K562 (cell line): ENCODE measurements around the gene CALCOCO2. TPM values are rescaled to one million over a fixed set of nuclear protein-coding genes. Genes with fewer than 3 reads are reported as not detected.

ENCODE experiments used
- ATAC-seq: fragments of 200-7000 bp; cut with Tn5 transposase; 3 replicates; pipeline ENCODE4 v1.9.1; 2020; ENCODE audit warnings: moderate library complexity
- BruUV-seq: library from RNA; stranded (reverse); fragments of 400-500 nt; replicated peaks from 2 replicates; lab custom pipeline; 2021; lab: Mats Ljungman, UMichigan
- CTCF ChIA-PET: fragments of 300-600 bp; formaldehyde crosslinking; extraction: SDS; loops from one replicate; lab custom pipeline; 2021; ENCODE audit warnings: low intra/inter-chr PET ratio; lab: Yijun Ruan, JAX
- POLR2A ChIA-PET: fragments of 300-600, 350-650 bp; sonication (Branson Sonifier 250); formaldehyde crosslinking; extraction: SDS; loops from one replicate; lab custom pipeline; 2021; ENCODE audit warnings: antibody characterized with exemption, inconsistent platforms; lab: Yijun Ruan, JAX
- DNase-seq, 4 experiments: peaks; one replicate each; pipeline versions ENCODE4 v3.0.0 to v3.0.0-alpha.2; 2011 to 2018; ENCODE audit warnings: low spot score in 3 of 4, mixed read lengths in 3 of 4; ENCODE audit errors: extremely low read depth in 1 of 4
- FAIRE-seq: peaks from 2 replicates; lab custom pipeline; 2011; peaks lifted over from hg19 to GRCh38; lab: Jason Lieb, UNC
- H2AFZ ChIP-seq: 2 replicates; pipeline ENCODE4 v1.6.0; 2011; ENCODE audit warnings: low read depth, low read length, control low read depth, inconsistent platforms
- H3K27ac ChIP-seq: fragments of 200-600 bp; 3 replicates; pipeline ENCODE4 v1.8.0; 2011; ENCODE audit warnings: low read depth, mild to moderate bottlenecking, control low read depth, inconsistent platforms, low read length, moderate library complexity, mixed read lengths; ENCODE audit errors: extremely low read depth
- H3K27me3 ChIP-seq, 2 experiments: fragments of 300-600 bp in 1 of 2; 2 replicates in 1 of 2; 3 replicates in 1 of 2; pipeline versions ENCODE4 v1.6.0 to v1.8.0; 2011; ENCODE audit warnings: inconsistent platforms in 2 of 2, low read length in 2 of 2, mild to moderate bottlenecking in 1 of 2, mixed read lengths in 1 of 2, moderate library complexity in 1 of 2; ENCODE audit not compliant: control insufficient read depth in 2 of 2, insufficient read depth in 2 of 2
- H3K36me3 ChIP-seq: fragments of 300-600 bp; 3 replicates; pipeline ENCODE4 v1.8.0; 2011; ENCODE audit warnings: mild to moderate bottlenecking, low read length, inconsistent platforms; ENCODE audit not compliant: control insufficient read depth, insufficient read depth
- H3K4me1 ChIP-seq, 2 experiments: fragments of 200-600 bp in 1 of 2; replicated peaks in 1 of 2; 2 replicates in 1 of 2; 3 replicates in 1 of 2; pipeline versions ENCODE4 v1.5.1 to v1.8.0; 2011; ENCODE audit warnings: inconsistent platforms in 2 of 2, low read length in 2 of 2, mild to moderate bottlenecking in 1 of 2, mixed read lengths in 1 of 2, moderate library complexity in 1 of 2; ENCODE audit not compliant: control insufficient read depth in 2 of 2, insufficient read depth in 2 of 2
- H3K4me2 ChIP-seq: 2 replicates; pipeline ENCODE4 v1.6.1; 2011; ENCODE audit warnings: low read length, control low read depth, inconsistent platforms, mixed read lengths; ENCODE audit not compliant: insufficient read depth
- H3K4me3 ChIP-seq: fragments of 200-600 bp; sonication (generic), shearing (Covaris generic); 2 replicates; pipeline ENCODE4 v1.5.1; 2016; ENCODE audit warnings: control low read depth, inconsistent platforms
- H3K79me2 ChIP-seq: fragments of 200-600 bp; 3 replicates; pipeline ENCODE4 v1.8.0; 2011; ENCODE audit warnings: low read length, inconsistent platforms; ENCODE audit not compliant: control insufficient read depth, insufficient read depth
- H3K9ac ChIP-seq, 2 experiments: 2 replicates each; pipeline versions ENCODE4 v1.6.0 to v1.6.1; 2011; ENCODE audit warnings: low read depth in 2 of 2, low read length in 2 of 2, control low read depth in 1 of 2, inconsistent platforms in 1 of 2, mild to moderate bottlenecking in 1 of 2, mixed read lengths in 1 of 2; ENCODE audit not compliant: insufficient read depth in 1 of 2
- H3K9me1 ChIP-seq: one replicate; pipeline ENCODE4 v1.6.0; 2011; ENCODE audit warnings: inconsistent platforms, mild to moderate bottlenecking, low read length, moderate library complexity; ENCODE audit not compliant: control insufficient read depth, insufficient read depth
- H3K9me3 ChIP-seq: replicated peaks from 2 replicates; pipeline ENCODE4 v1.5.1; 2011; ENCODE audit warnings: low read depth, low read length, inconsistent platforms; ENCODE audit not compliant: control insufficient read depth, insufficient read depth
- H4K20me1 ChIP-seq: replicated peaks from 2 replicates; pipeline ENCODE4 v1.6.1; 2011; ENCODE audit warnings: low read length, inconsistent platforms, mixed read lengths; ENCODE audit not compliant: control insufficient read depth, insufficient read depth
- ATF7 ChIP-seq: fragments of 450-650 bp; IDR thresholded peaks from 2 replicates; pipeline ENCODE4 v1.7.1; 2014; ENCODE audit warnings: mild to moderate bottlenecking, moderate library complexity
- CBFA2T2 ChIP-seq: fragments of 450-650 bp; conservative IDR thresholded peaks from 2 replicates; pipeline ENCODE4 v1.6.1; 2017; ENCODE audit warnings: mild to moderate bottlenecking
- CHD4 ChIP-seq: fragments of 200-600 bp; sonication (generic); IDR thresholded peaks from 3 replicates; pipeline ENCODE4 v1.6.1; 2012; ENCODE audit warnings: low read depth, mild to moderate bottlenecking, mixed read lengths, low read length, inconsistent platforms; ENCODE audit not compliant: insufficient read depth, insufficient replicate concordance, poor library complexity, severe bottlenecking
- HCFC1 ChIP-seq: IDR thresholded peaks from 2 replicates; pipeline ENCODE4 v1.6.1; 2012; ENCODE audit warnings: low read depth, low read length, improper control_type of control experiment
- NFIC ChIP-seq: fragments of 450-650 bp; IDR thresholded peaks from 2 replicates; pipeline ENCODE4 v1.6.1; 2017; ENCODE audit warnings: mild to moderate bottlenecking, inconsistent platforms
- RBM25 ChIP-seq: fragments of 200-400 bp; formaldehyde crosslinking; IDR thresholded peaks from 2 replicates; pipeline ENCODE4 v1.6.1; 2018; ENCODE audit warnings: low read length, low read depth, moderate library complexity; ENCODE audit not compliant: severe bottlenecking
- SMARCC2 ChIP-seq: fragments of 450-650 bp; IDR thresholded peaks from 2 replicates; pipeline ENCODE4 v1.6.1; 2017; ENCODE audit warnings: antibody characterized with exemption, moderate library complexity, mild to moderate bottlenecking, low read depth
- SRSF3 ChIP-seq: fragments of 200-400 bp; formaldehyde crosslinking; IDR thresholded peaks from 2 replicates; pipeline ENCODE4 v1.6.1; 2016; ENCODE audit warnings: mild to moderate bottlenecking, low read length, moderate library complexity; ENCODE audit not compliant: insufficient read depth
- TARDBP ChIP-seq: fragments of 450-650 bp; IDR thresholded peaks from 2 replicates; pipeline ENCODE4 v1.6.1; 2016
- XRCC5 ChIP-seq: fragments of 200-400 bp; formaldehyde crosslinking; IDR thresholded peaks from 2 replicates; pipeline ENCODE4 v1.6.1; 2017; ENCODE audit warnings: low read depth, mild to moderate bottlenecking, low read length
- ZBTB17 ChIP-seq: fragments of 450-650 bp; formaldehyde crosslinking; IDR thresholded peaks from 2 replicates; pipeline ENCODE4 v1.4.0; 2020; ENCODE audit warnings: mild to moderate bottlenecking
- WGBS: fragments of 100-300 bp; shearing (Covaris generic); methylation state at CpG from one replicate; pipeline ENCODE4 v1.1.6; 2016; ENCODE audit warnings: low coverage, mixed read lengths; ENCODE audit not compliant: insufficient coverage; ENCODE audit errors: missing lambda C conversion rate; 5-methylcytosine and 5-hydroxymethylcytosine counted together
- in situ Hi-C: fragments of 300-500 bp; cut with MboI; formaldehyde crosslinking; loops from 4 replicates; pipeline ENCODE4 v1.15.0; 2018; ENCODE audit warnings: inconsistent platforms, mixed read lengths
- intact Hi-C: fragments of 100-400 bp; cut with micrococcal nuclease; formaldehyde crosslinking; loops from 2 replicates; pipeline ENCODE4 v1.14.2; 2022
- polyA plus RNA-seq, 8 experiments: library from polyadenylated mRNA; depleted of rRNA in 4 of 8; stranded (reverse) in 5 of 8; unstranded in 3 of 8; fragments of >200 nt; fragmentation: Nextera tagmentation in 2 of 8; fragmentation: Illumina TruSeq in 1 of 8; extraction: Ambion mirVana in 2 of 8; extraction: Trizol in 1 of 8; gene quantifications; 2 replicates each; pipeline versions ENCODE4 v1.2.1 to v1.2.3, GENCODE V29; 2011 to 2014; ENCODE audit warnings: inconsistent platforms in 1 of 8, missing spikeins in 1 of 8
- total RNA-seq, 7 experiments: library from RNA; depleted of rRNA in 6 of 7; stranded (reverse); fragments of >200 nt in 6 of 7; fragmentation: Illumina TruSeq in 2 of 7; extraction: Trizol in 2 of 7; gene quantifications; 2 replicates each; pipeline versions ENCODE4 v1.2.1 to v1.2.3, GENCODE V29; 2011 to 2021; ENCODE audit warnings: low replicate concordance in 1 of 7
- TF ChIP-seq, protein P1 (sequence below): fragments of 450-650 bp; IDR thresholded peaks from 2 replicates; pipeline ENCODE4 v1.6.1; 2017; ENCODE audit warnings: mild to moderate bottlenecking, moderate library complexity
- TF ChIP-seq, protein P2 (sequence below), 3 experiments: fragments of 200-800 bp in 1 of 3; fragments of 250-450 bp in 1 of 3; fragments of 450-650 bp in 1 of 3; sonication (Bioruptor Pico) in 1 of 3; sonication (Bioruptor generic) in 1 of 3; formaldehyde crosslinking in 1 of 3; IDR thresholded peaks; 2 replicates each; pipeline versions ENCODE4 v1.6.1 to v1.8.0; 2016 to 2022; ENCODE audit warnings: mild to moderate bottlenecking in 2 of 3, missing genetic modification characterization in 2 of 3, missing compliant biosample characterization in 1 of 3, moderate library complexity in 1 of 3
- TF ChIP-seq, protein P3 (sequence below): IDR thresholded peaks from 3 replicates; pipeline ENCODE4 v1.6.1; 2011; ENCODE audit warnings: borderline replicate concordance, mild to moderate bottlenecking; ENCODE audit not compliant: insufficient read length, insufficient read depth

Gene CALCOCO2
- total and polyA plus RNA-seq, 9 of the 15 experiments (the other 6 are each of a cell fraction or from before 2014, with no cell fraction given), result 24.1 to 87.3 (median 67.5) TPM

DNA sequence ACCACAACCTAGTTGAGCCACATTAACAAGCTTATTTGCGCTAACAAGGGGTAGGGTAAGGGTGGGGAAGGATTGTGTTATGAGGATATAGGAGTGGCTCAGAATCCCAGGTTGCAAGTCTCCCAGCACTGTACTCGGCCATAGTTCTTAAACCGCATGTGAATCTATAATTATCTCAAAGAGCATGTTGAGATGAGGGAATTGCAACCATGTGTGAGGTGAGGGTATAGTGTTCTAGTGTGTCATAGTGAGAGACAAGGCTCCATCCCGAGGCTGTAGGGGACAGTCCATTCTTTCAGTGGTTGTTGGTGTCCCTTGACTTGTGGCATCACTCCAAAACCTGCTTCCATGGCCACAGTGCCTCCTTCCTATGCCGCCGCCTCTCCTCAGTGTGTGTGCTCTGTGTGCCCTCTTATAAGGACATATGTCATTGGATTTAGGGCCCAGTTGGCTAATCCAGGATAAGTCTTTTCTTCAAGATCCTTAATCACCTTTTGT lies 39.0 kb downstream of the CALCOCO2 start:
- intact Hi-C loops (no loop called here), in situ Hi-C loops (no loop called here)
- Histone ChIP-seq H3K36me3 (no peaks in the 10 kb centered on the region), H3K27ac (no peak overlapping the region), H3K9me3 (no peaks in the 10 kb centered on the region), H3K27me3 (peaks cover 0 to 13% of the 10 kb centered on the region in 2 experiments; a peak in 3 of 5 replicates), H3K4me2 (no peak overlapping the region), H2AFZ (no peak overlapping the region), H3K9me1 (no peaks in the 10 kb centered on the region), H3K79me2 (no peaks in the 10 kb centered on the region), H3K4me3 (no peak overlapping the region), H3K4me1 (peaks cover 5 to 7% of the 10 kb centered on the region in 2 experiments; a peak in 3 of 5 replicates), H4K20me1 (no peaks in the 10 kb centered on the region), H3K9ac (no peak overlapping the region)
- TF ChIP-seq HCFC1 (no peak), CHD4 (no peak), ZBTB17 (no peak), CBFA2T2 (no peak), RBM25 (no peak), TARDBP (no peak), SRSF3 (no peak), ATF7 (no peak), XRCC5 (no peak), SMARCC2 (no peak), NFIC (no peak)
- TF ChIP-seq, protein P1, sequence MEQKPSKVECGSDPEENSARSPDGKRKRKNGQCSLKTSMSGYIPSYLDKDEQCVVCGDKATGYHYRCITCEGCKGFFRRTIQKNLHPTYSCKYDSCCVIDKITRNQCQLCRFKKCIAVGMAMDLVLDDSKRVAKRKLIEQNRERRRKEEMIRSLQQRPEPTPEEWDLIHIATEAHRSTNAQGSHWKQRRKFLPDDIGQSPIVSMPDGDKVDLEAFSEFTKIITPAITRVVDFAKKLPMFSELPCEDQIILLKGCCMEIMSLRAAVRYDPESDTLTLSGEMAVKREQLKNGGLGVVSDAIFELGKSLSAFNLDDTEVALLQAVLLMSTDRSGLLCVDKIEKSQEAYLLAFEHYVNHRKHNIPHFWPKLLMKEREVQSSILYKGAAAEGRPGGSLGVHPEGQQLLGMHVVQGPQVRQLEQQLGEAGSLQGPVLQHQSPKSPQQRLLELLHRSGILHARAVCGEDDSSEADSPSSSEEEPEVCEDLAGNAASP, result no peak
- TF ChIP-seq, protein P2, sequence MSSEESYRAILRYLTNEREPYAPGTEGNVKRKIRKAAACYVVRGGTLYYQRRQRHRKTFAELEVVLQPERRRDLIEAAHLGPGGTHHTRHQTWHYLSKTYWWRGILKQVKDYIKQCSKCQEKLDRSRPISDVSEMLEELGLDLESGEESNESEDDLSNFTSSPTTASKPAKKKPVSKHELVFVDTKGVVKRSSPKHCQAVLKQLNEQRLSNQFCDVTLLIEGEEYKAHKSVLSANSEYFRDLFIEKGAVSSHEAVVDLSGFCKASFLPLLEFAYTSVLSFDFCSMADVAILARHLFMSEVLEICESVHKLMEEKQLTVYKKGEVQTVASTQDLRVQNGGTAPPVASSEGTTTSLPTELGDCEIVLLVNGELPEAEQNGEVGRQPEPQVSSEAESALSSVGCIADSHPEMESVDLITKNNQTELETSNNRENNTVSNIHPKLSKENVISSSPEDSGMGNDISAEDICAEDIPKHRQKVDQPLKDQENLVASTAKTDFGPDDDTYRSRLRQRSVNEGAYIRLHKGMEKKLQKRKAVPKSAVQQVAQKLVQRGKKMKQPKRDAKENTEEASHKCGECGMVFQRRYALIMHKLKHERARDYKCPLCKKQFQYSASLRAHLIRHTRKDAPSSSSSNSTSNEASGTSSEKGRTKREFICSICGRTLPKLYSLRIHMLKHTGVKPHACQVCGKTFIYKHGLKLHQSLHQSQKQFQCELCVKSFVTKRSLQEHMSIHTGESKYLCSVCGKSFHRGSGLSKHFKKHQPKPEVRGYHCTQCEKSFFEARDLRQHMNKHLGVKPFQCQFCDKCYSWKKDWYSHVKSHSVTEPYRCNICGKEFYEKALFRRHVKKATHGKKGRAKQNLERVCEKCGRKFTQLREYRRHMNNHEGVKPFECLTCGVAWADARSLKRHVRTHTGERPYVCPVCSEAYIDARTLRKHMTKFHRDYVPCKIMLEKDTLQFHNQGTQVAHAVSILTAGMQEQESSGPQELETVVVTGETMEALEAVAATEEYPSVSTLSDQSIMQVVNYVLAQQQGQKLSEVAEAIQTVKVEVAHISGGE (CRISPR knock-in tag; IDR thresholded peaks at IDR 0.05), result no peak
- TF ChIP-seq, protein P3, sequence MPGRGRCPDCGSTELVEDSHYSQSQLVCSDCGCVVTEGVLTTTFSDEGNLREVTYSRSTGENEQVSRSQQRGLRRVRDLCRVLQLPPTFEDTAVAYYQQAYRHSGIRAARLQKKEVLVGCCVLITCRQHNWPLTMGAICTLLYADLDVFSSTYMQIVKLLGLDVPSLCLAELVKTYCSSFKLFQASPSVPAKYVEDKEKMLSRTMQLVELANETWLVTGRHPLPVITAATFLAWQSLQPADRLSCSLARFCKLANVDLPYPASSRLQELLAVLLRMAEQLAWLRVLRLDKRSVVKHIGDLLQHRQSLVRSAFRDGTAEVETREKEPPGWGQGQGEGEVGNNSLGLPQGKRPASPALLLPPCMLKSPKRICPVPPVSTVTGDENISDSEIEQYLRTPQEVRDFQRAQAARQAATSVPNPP, result no peak
- WGBS, result 29% methylated on average over 6 of the region's 6 CpGs
- FAIRE-seq (peak; percentile 48), DNase-seq (no peak), ATAC-seq (no peak; the same call in 2 of the 3 replicates)
- no TSS peak for BruUV-seq
- ChIA-PET CTCF (no interaction called here), POLR2A (interaction anchor here (0.5 to 1.5 kb wide), 3 partner anchors 9 to 860 kb away, joined by 3 to 4 read pairs (median 3); no protein-coding TSS in a partner anchor)
